ENCODE results near the gene PRLR. TPM values are rescaled to one million over a fixed set of nuclear protein-coding genes. Genes with fewer than 3 reads are reported as not detected.
"Not testable (repeated sequence)": the region's sequence is repeated elsewhere in the genome, so short reads cannot be mapped to it uniquely, and the experiment has no call there.

PRLR gene
- total RNA-seq, 1 donor from 2014 or later = 1.6 TPM

GRCh38 chr5:35103637-35104299 is 126.5 kb downstream of the PRLR start:
- H3K27me3 ChIP-seq = no peaks in the 10 kb centered on the region
- no peak for DNase-seq
- intact Hi-C loops (cut with DNase I) = no loop called here
- no peaks in the 10 kb centered on the region for H3K4me1 ChIP-seq
- no peak overlapping the region for H3K4me3 ChIP-seq
- H3K9me3 ChIP-seq = no peaks in the 10 kb centered on the region
- ATAC-seq = no peak
- TF ChIP-seq CTCF (IDR thresholded peaks at IDR 0.05) = no peak
- H3K36me3 ChIP-seq = no peaks in the 10 kb centered on the region
- no peak overlapping the region for H3K27ac ChIP-seq

GRCh38 chr5:35101720-35102119 is 128.6 kb downstream of the PRLR start:
- ATAC-seq; intact Hi-C loops (cut with DNase I); H3K27me3 ChIP-seq; H3K36me3 ChIP-seq; H3K4me1 ChIP-seq; H3K27ac ChIP-seq; DNase-seq; H3K4me3 ChIP-seq; H3K9me3 ChIP-seq: not testable (repeated sequence)

GRCh38 chr5:35101016-35101415 is 129.3 kb downstream of the PRLR start:
- no peak overlapping the region for H3K27ac ChIP-seq
- no peak for ATAC-seq
- no peaks in the 10 kb centered on the region for H3K9me3 ChIP-seq
- H3K27me3 ChIP-seq = no peaks in the 10 kb centered on the region
- H3K4me1 ChIP-seq = no peaks in the 10 kb centered on the region
- H3K4me3 ChIP-seq = no peak overlapping the region
- no peaks in the 10 kb centered on the region for H3K36me3 ChIP-seq
- intact Hi-C loops (cut with DNase I) = no loop called here
- DNase-seq = no peak
- TF ChIP-seq CTCF (IDR thresholded peaks at IDR 0.05) = no peak

- Histone ChIP-seq H3K4me1 (no peaks in the 10 kb centered on the region), H3K4me3 (no peak overlapping the region), H3K9me3 (no peaks in the 10 kb centered on the region), H3K27me3 (no peaks in the 10 kb centered on the region), H3K36me3 (no peaks in the 10 kb centered on the region), H3K27ac (no peak overlapping the region)
- ATAC-seq (no peak), DNase-seq (no peak)
- intact Hi-C loops (cut with DNase I) = no loop called here
- TF ChIP-seq CTCF (IDR thresholded peaks at IDR 0.05) = no peak
Measured at GRCh38 chr5:35098214-35098613, 132.1 kb downstream of the PRLR start.

- Histone ChIP-seq H3K36me3 (no peaks in the 10 kb centered on the region), H3K27me3 (no peaks in the 10 kb centered on the region), H3K27ac (no peak overlapping the region), H3K4me1 (no peaks in the 10 kb centered on the region), H3K4me3 (no peak overlapping the region), H3K9me3 (no peaks in the 10 kb centered on the region)
- no peak for TF ChIP-seq CTCF (IDR thresholded peaks at IDR 0.05)
- ATAC-seq (no peak), DNase-seq (no peak)
- intact Hi-C loops (cut with DNase I) = no loop called here
Measured at GRCh38 chr5:35096932-35097331, 133.4 kb downstream of the PRLR start.

- no peak for DNase-seq
- no peak overlapping the region for H3K27ac ChIP-seq
- no peak for ATAC-seq
- H3K27me3 ChIP-seq = no peaks in the 10 kb centered on the region
- no peak for TF ChIP-seq CTCF (IDR thresholded peaks at IDR 0.05)
- H3K4me3 ChIP-seq = no peak overlapping the region
- H3K9me3 ChIP-seq = no peaks in the 10 kb centered on the region
- H3K36me3 ChIP-seq = no peaks in the 10 kb centered on the region
- H3K4me1 ChIP-seq = no peaks in the 10 kb centered on the region
- intact Hi-C loops (cut with DNase I) = no loop called here
Measured at GRCh38 chr5:35096216-35096615, 134.1 kb downstream of the PRLR start.
